HepG2 (cell line): ENCODE results near the gene LIME1. TPM values are rescaled to one million over a fixed set of nuclear protein-coding genes. Genes with fewer than 3 reads are reported as not detected.

Source experiments
- CBFB ChIP-seq: sonication (generic); formaldehyde crosslinking; IDR thresholded peaks from 2 replicates; pipeline ENCODE4 v1.4.0; 2020; ENCODE audit warnings: missing genetic modification reagents
- DR1 ChIP-seq: sonication (generic); formaldehyde crosslinking; IDR thresholded peaks from 2 replicates; pipeline ENCODE4 v1.8.0; 2021; ENCODE audit warnings: mild to moderate bottlenecking, missing genetic modification reagents, inconsistent platforms
- HMGXB4 ChIP-seq, 2 experiments: sonication (generic) in 1 of 2; formaldehyde crosslinking in 1 of 2; IDR thresholded peaks; 2 replicates each; pipeline versions ENCODE4 v1.4.0 to v1.6.1; 2018 to 2020; ENCODE audit warnings: missing genetic modification reagents in 2 of 2, borderline replicate concordance in 1 of 2, low read depth in 1 of 2, mild to moderate bottlenecking in 1 of 2, missing biosample characterization in 1 of 2
- MEIS2 ChIP-seq: sonication (generic); formaldehyde crosslinking; IDR thresholded peaks from 2 replicates; pipeline ENCODE4 v1.9.0; 2021; ENCODE audit warnings: mild to moderate bottlenecking, missing genetic modification reagents
- POLR2A ChIP-seq, 2 experiments: IDR thresholded peaks; 2 replicates each; pipeline ENCODE4 v1.6.1; 2011; ENCODE audit warnings: low read depth in 2 of 2, low read length in 2 of 2, mild to moderate bottlenecking in 1 of 2, moderate library complexity in 1 of 2; ENCODE audit not compliant: insufficient read depth in 1 of 2
- TBX2 ChIP-seq: sonication (generic); formaldehyde crosslinking; IDR thresholded peaks from 2 replicates; pipeline ENCODE4 v1.5.0; 2020; ENCODE audit warnings: missing genetic modification reagents, mild to moderate bottlenecking, borderline replicate concordance
- ZNF326 ChIP-seq: sonication (generic); formaldehyde crosslinking; IDR thresholded peaks from 2 replicates; pipeline ENCODE4 v1.4.0; 2020; ENCODE audit warnings: missing genetic modification reagents, borderline replicate concordance
- ZNF33B ChIP-seq: sonication (generic); formaldehyde crosslinking; IDR thresholded peaks from 2 replicates; pipeline ENCODE4 v1.5.1; 2020; ENCODE audit warnings: mild to moderate bottlenecking, missing genetic modification reagents
- ZNF414 ChIP-seq: sonication (generic); formaldehyde crosslinking; IDR thresholded peaks from 2 replicates; pipeline ENCODE4 v1.5.0; 2020; ENCODE audit warnings: missing genetic modification reagents
- ZNF678 ChIP-seq: sonication (generic); formaldehyde crosslinking; IDR thresholded peaks from 2 replicates; pipeline ENCODE4 v1.4.0; 2020; ENCODE audit warnings: mild to moderate bottlenecking, missing genetic modification reagents
- ZNF687 ChIP-seq: sonication (generic); formaldehyde crosslinking; IDR thresholded peaks from 2 replicates; pipeline ENCODE4 v1.5.1; 2020; ENCODE audit warnings: mild to moderate bottlenecking, missing genetic modification reagents, moderate library complexity
- polyA plus RNA-seq, 8 experiments: library from polyadenylated mRNA; depleted of rRNA in 3 of 8; stranded (reverse) in 7 of 8; unstranded in 1 of 8; fragments of >200 nt; fragmentation: Illumina TruSeq in 4 of 8; extraction: Trizol in 4 of 8; gene quantifications; 2 replicates each; pipeline versions ENCODE4 v1.2.1 to v1.2.3, GENCODE V29; 2011 to 2016; ENCODE audit warnings: low read depth in 4 of 8, missing spikeins in 1 of 8, mixed read lengths in 1 of 8; ENCODE audit not compliant: insufficient read depth in 1 of 8
- total RNA-seq, 5 experiments: library from RNA; depleted of rRNA; stranded (reverse); fragments of >200 nt; fragmentation: Illumina TruSeq; extraction: Trizol; gene quantifications; 2 replicates each; pipeline ENCODE4 v1.2.3, GENCODE V29; 2016; ENCODE audit warnings: low read depth in 1 of 5
- TF ChIP-seq, protein P1 (sequence below): sonication (generic); formaldehyde crosslinking; IDR thresholded peaks from 2 replicates; pipeline ENCODE4 v1.4.0; 2020; ENCODE audit warnings: mild to moderate bottlenecking, missing genetic modification reagents

Gene LIME1
- total and polyA plus RNA-seq, 2 of the 13 experiments (the other 11 are each of a cell fraction or from before 2014, with no cell fraction given), result 13.0 to 61.5 TPM

GRCh38 chr20:63697357-63697867, 39.1 kb upstream of the LIME1 start (continued):
- TF ChIP-seq, protein P1, sequence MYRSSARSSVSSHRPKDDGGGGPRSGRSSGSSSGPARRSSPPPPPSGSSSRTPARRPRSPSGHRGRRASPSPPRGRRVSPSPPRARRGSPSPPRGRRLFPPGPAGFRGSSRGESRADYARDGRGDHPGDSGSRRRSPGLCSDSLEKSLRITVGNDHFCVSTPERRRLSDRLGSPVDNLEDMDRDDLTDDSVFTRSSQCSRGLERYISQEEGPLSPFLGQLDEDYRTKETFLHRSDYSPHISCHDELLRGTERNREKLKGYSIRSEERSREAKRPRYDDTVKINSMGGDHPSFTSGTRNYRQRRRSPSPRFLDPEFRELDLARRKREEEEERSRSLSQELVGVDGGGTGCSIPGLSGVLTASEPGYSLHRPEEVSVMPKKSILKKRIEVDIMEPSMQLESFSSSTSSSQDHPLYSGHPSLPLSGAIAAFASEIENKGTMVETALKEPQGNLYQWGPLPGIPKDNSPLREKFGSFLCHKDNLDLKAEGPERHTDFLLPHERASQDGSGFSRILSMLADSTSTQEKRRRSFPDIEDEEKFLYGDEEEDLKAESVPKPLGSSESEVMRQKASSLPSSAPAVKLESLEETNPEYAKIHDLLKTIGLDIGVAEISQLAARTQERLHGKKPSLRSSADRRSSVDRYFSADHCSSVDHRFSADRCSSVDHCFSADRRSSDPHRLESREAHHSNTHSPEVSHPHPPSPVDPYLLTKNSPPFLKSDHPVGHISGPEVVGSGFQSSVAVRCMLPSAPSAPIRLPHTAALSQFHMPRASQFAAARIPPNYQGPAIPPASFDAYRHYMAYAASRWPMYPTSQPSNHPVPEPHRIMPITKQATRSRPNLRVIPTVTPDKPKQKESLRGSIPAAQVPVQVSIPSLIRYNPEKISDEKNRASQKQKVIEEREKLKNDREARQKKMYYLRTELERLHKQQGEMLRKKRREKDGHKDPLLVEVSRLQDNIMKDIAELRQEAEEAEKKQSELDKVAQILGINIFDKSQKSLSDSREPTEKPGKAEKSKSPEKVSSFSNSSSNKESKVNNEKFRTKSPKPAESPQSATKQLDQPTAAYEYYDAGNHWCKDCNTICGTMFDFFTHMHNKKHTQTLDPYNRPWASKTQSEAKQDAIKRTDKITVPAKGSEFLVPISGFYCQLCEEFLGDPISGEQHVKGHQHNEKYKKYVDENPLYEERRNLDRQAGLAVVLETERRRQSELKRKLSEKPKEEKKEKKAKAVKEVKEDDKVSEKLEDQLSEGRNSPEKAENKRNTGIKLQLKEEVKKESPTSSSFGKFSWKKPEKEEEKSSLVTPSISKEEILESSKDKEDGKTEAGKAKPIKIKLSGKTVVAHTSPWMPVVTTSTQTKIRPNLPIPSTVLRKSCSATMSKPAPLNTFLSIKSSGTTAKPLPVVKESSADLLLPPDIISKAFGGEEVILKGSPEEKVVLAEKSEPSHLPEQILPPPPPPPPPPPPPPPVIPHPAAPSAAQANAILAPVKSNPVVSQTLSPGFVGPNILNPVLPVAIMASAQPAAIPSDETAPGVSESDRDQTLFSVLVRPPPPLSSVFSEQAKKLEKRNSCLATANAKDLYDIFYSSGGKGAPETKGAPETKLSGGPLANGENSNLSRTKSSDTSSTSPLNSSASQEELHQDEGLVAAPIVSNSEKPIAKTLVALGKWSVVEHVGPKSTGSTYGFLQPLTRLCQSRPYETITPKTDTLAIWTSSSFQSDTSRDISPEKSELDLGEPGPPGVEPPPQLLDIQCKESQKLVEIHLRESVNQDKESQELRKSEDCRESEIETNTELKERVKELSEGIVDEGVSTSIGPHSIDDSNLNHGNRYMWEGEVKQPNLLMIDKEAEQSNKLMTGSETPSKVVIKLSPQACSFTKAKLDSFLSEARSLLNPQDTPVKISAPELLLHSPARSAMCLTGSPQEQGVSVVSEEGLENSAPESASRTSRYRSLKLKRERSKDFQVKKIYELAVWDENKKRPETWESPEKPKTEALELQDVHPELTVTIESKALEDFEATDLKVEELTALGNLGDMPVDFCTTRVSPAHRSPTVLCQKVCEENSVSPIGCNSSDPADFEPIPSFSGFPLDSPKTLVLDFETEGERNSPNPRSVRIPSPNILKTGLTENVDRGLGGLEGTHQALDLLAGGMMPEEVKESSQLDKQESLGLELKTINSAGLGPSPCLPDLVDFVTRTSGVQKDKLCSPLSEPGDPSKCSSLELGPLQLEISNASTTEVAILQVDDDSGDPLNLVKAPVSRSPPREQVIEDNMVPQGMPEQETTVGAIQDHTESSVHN (CRISPR knock-in tag), result 0 out of 2 replicates have a peak, but pooled peaks have one; percentile 15
- TF ChIP-seq ZNF33B (peak; percentile 65; the same call in 1 of the 2 replicates), MEIS2 (CRISPR knock-in tag) (no peak), ZNF687 (CRISPR knock-in tag) (peak; percentile 52), CBFB (CRISPR knock-in tag) (no peak), DR1 (CRISPR knock-in tag) (no peak), HMGXB4 (CRISPR knock-in tag; IDR thresholded peaks at IDR 0.05; ENCODE audit: borderline replicate concordance in 1 of 2, low read depth in 1 of 2) (no peak), ZNF326 (peak; percentile 93), ZNF414 (CRISPR knock-in tag) (peak; percentile 19; the same call in 1 of the 2 replicates), POLR2A (IDR thresholded peaks at IDR 0.05; ENCODE audit: insufficient read depth in 1 of 2, low read depth in 2 of 2, low read length in 2 of 2) (peak in 1 of 2 experiments; percentile 49; a peak in 2 of 4 replicates), TBX2 (CRISPR knock-in tag) (0 out of 2 replicates have a peak, but pooled peaks have one; percentile 3), ZNF678 (CRISPR knock-in tag) (0 out of 2 replicates have a peak, but pooled peaks have one; percentile 19)
